NCI-H82 treated with DMSO at 0.1 percent for 48 hours (cell line): Measurements from ENCODE around the gene UGT1A7.

Experiments used
- DNase-seq: peaks from one replicate; lab custom pipeline; 2025; ENCODE audit not compliant: unreplicated experiment; lab: John Stamatoyannopoulos, UW

The UGT1A7 gene

GRCh38 chr2:233760043-233760442, 78.3 kb downstream of the UGT1A7 start, which contains the start of gene UGT1A1:
TSS of gene UGT1A1 (plus strand) at chr2:233760270. CDS start at chr2:233760288, 18 bp downstream.
- DNase-seq: no peak

- DNase-seq: no peak
Measured at GRCh38 chr2:233761040-233761769, 79.5 kb downstream of the UGT1A7 start.

GRCh38 chr2:233764264-233764663, 82.6 kb downstream of the UGT1A7 start:
- no peak for DNase-seq

GRCh38 chr2:233764761-233765160, 83.1 kb downstream of the UGT1A7 start:
- DNase-seq: no peak

GRCh38 chr2:233766416-233766815, 84.7 kb downstream of the UGT1A7 start:
- no peak for DNase-seq

- no peak for DNase-seq
Measured at GRCh38 chr2:233768076-233768475, 86.4 kb downstream of the UGT1A7 start.

GRCh38 chr2:233769260-233769659, 87.6 kb downstream of the UGT1A7 start:
- DNase-seq: no peak

GRCh38 chr2:233772153-233772552, 90.5 kb downstream of the UGT1A7 start:
- DNase-seq: no peak

GRCh38 chr2:233772583-233772982, 90.9 kb downstream of the UGT1A7 start:
- DNase-seq: no peak

GRCh38 chr2:233773854-233774253, 92.2 kb downstream of the UGT1A7 start:
- no peak for DNase-seq

- no peak for DNase-seq
Measured at GRCh38 chr2:233775414-233775813, 93.7 kb downstream of the UGT1A7 start.

GRCh38 chr2:233778030-233778429, 96.3 kb downstream of the UGT1A7 start, which contains the start of gene MROH2A:
TSS of gene MROH2A (plus strand) at chr2:233778330. CDS start at chr2:233779359, 1,029 bp downstream.
- DNase-seq: no peak

GRCh38 chr2:233779722-233780121, 98.0 kb downstream of the UGT1A7 start:
- DNase-seq: no peak

- DNase-seq: no peak
Measured at GRCh38 chr2:233780771-233781170, 99.1 kb downstream of the UGT1A7 start.

GRCh38 chr2:233789554-233789953, 107.9 kb downstream of the UGT1A7 start:
- DNase-seq: no peak

- no peak for DNase-seq
Measured at GRCh38 chr2:233791151-233791882, 109.6 kb downstream of the UGT1A7 start.

GRCh38 chr2:233791883-233792329, 110.2 kb downstream of the UGT1A7 start:
- DNase-seq: no peak

GRCh38 chr2:233792720-233793119, 111.0 kb downstream of the UGT1A7 start:
- no peak for DNase-seq

- DNase-seq: no peak
Measured at GRCh38 chr2:233793465-233794127, 111.9 kb downstream of the UGT1A7 start.

GRCh38 chr2:233794128-233794658, 112.5 kb downstream of the UGT1A7 start:
- no peak for DNase-seq

- DNase-seq: no peak
Measured at GRCh38 chr2:233795735-233796171, 114.1 kb downstream of the UGT1A7 start.
